Medulla oblongata (tissue), 1 donor: Measurements from ENCODE around the gene EEFSEC.

ENCODE experiments used
- DNase-seq: peaks from one replicate; pipeline ENCODE4 v3.0.0-alpha.2; 2015; ENCODE audit errors: extremely low spot score

The EEFSEC gene

GRCh38 chr3:128271536-128272332 lies 118.5 kb downstream of the EEFSEC start:
- no peak for DNase-seq

GRCh38 chr3:128273109-128273840 lies 120.0 kb downstream of the EEFSEC start:
- DNase-seq = peak; percentile 23

GRCh38 chr3:128273841-128274573 lies 120.7 kb downstream of the EEFSEC start:
- no peak for DNase-seq

GRCh38 chr3:128274837-128275236 lies 121.6 kb downstream of the EEFSEC start:
- DNase-seq = no peak

DNA sequence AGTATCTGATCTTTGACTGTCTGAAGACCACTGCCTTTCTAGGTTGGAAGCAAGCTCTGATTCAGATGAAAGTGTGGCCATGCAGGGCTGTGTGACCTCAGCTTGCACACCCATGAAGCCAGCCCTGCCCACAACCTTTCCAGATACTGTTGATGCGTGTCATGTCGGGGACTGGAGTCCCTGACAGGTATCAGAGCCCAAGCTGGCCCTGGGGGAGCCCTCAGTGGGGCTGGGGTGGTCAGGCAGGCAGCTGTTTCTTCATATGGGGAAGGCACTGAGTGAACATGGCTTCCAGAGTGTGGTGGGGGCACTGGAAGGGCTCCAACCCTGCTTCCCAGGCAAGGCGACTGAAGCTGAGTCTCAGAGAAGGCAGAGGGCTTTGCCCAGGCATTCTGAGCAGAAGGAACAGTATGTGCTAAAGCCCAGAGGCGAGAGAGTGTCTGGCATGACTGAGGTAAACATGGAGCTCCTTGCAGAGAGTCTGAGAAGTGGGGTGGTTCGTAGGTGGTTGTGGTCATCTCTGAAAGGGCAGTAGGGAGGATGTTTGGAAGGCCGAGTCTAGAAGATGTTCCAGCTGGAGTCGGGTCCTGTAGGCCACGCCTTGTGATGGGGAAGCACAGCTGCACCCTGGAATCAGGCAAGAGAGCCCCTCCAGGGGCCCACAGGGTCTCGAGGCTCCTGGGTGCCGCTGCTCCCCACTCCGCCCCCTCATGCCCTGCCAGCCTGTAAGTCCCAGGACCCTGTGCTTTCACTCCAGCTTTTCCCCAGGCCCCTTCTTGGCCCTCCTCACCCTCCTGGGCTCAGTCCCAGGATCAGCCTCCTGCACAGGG lies 122.2 kb downstream of the EEFSEC start:
- no peak for DNase-seq

DNA sequence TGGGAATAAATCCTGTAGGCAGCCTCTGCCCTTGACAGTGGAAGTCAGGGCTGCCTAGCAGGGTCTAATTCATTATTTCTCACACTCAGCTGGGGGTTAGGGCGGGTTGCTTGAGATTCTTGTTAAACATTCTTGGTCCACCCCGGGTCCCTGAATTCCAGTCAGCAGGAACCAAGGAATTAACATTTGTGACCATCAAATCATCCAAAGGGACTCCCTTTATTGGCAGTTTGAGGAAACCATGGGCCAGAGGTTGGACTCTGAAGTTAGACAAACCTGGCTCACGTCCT lies 122.8 kb downstream of the EEFSEC start:
- no peak for DNase-seq

- DNase-seq = no peak
These were observed 123.4 kb downstream of the EEFSEC start for GRCh38 chr3:128276577-128277183.

DNA sequence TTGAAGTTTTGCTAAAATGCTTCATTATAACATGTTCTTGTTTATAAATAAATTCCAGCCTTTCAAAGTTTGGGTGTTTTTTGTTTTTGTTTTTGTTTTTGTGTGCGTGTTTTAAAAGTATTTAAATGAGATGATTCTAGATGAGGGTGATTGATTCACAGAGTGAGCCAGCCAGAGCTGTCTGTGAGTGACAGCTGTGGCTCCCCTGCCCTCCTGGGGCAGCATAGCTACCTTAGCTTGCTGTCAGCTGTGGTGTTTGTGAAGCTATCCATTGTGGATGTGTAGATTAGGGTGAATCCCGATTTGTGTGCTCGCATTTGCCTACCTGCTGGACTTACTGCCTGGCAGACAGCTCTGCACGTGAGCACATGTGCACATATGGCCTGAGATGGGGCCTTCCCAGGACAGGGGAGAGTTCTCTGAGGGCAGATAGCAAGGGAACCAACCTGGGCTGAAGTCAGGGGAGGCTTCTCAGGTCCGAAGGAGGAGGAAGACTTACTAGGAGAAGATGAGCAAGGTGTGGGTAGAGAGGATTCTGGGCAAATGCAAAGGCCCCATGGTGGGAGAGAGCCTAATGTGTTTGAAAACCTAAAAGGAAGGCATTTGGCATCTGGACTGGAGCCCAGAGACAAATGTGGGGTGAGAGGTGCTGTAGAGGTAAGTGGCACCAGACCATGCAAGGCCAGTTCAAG lies 124.2 kb downstream of the EEFSEC start:
- DNase-seq = no peak

- no peak for DNase-seq
These were observed 124.8 kb downstream of the EEFSEC start for GRCh38 chr3:128278130-128278529.

DNA sequence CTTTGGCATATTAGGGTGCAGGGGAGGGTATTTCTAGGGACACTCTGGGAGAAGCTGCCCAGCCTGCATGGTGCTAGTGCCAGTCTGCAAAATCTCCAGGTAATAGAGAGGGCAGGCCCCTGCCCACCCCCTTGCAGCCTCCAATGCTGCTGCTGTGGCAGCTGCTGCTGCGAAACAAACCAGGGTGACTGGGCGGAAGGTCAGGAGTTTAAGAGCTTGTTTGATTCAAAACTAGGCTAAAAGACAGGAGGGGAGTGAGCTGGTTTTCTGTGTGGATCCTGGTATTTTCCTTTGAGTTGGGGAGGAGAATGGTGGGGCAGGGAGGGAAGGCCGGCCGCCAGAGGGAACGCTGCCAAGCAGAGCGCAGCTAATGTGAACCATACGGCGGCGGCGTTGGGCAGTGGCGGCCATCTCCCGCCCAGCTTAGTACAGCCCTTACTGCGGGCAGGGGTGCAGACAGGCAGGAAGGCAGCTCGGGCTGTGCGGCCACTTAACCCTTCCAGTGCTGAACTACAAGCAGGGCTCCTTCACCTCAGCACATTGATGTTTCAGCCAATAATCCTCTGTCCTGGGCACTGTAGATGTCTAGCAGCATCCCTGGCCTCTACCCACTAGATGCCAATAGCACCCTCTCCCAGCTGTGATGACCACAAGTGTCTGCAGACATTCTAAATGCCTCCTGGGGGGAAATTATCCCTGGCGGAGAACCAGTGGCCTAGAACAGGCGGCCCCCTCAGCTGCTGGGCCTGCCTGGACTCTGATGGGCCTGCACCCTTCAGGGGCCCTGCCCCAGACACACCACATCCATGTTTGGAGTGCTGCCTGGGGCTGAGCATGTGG lies 125.7 kb downstream of the EEFSEC start:
- DNase-seq = peak; percentile 31

GRCh38 chr3:128279601-128279880 lies 126.3 kb downstream of the EEFSEC start:
- DNase-seq = no peak

- DNase-seq = no peak
These were observed 127.3 kb downstream of the EEFSEC start for GRCh38 chr3:128280481-128281052.

- DNase-seq = no peak
These were observed 127.8 kb downstream of the EEFSEC start for GRCh38 chr3:128281056-128281455.

DNA sequence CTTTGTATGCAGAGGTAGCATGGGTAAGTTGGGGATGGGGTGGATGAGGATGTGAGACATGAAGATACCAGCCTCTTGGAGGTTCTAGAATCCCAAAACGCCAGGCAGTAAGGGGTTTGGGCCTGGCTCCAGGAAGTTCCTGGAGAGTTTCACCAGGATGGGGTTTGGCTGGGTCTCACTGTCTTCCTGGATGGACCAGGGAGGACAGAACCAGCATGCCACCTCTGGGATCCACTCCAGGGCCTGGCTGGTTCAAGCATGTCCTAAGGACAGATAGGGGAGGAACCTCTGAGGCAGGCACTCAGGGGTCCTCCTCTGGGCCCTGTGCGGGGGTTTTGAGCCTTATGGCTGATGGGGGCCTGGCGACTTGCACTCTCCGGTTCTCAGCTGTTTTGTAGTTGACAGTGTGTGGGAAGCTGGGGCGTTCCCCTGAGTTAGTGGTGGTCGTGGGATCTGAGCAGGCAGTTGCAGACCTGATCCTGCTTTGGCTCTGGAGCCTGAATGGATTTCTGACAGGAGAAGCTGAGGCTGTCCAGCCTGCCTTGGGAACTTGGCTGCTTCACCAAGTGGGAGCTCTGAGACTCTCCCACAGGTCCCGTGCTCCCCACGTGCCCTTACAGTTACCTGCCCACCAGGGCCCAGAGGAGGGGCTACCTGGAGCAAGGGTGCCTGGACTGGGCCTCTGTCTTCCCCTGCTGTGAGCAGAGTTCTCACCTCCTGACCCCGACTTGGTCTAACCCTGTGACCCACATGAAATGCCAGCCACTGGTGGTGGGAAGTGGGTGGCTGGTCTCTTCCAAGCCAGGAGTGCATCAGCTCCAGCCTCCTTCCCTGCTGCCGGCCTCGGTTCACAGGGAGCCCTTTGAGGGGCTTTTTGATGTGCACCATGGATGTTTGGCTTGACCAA lies 128.4 kb downstream of the EEFSEC start:
- DNase-seq = no peak

- DNase-seq = peak; percentile 56
These were observed 129.3 kb downstream of the EEFSEC start for GRCh38 chr3:128282380-128283196.

DNA sequence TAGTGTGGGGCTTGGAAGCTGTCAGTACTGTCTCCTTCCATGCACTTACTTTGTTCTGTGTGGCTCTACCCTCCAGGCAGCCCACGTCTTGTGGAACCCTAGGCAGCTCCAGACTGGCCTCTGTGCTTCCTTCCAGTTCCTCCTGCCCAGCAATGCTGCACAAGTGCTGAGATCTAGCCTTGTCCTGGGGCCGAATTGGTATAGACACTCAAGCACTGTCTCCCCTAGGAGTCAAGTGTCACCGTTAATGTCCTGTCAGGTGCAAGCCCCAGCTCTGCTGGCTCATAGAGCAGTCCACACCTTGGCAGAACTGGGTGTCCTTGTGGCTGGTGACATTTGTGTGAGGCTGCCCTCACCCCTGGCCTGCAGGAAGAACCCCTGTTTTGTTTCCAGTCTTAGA lies 130.1 kb downstream of the EEFSEC start:
- DNase-seq = no peak

DNA sequence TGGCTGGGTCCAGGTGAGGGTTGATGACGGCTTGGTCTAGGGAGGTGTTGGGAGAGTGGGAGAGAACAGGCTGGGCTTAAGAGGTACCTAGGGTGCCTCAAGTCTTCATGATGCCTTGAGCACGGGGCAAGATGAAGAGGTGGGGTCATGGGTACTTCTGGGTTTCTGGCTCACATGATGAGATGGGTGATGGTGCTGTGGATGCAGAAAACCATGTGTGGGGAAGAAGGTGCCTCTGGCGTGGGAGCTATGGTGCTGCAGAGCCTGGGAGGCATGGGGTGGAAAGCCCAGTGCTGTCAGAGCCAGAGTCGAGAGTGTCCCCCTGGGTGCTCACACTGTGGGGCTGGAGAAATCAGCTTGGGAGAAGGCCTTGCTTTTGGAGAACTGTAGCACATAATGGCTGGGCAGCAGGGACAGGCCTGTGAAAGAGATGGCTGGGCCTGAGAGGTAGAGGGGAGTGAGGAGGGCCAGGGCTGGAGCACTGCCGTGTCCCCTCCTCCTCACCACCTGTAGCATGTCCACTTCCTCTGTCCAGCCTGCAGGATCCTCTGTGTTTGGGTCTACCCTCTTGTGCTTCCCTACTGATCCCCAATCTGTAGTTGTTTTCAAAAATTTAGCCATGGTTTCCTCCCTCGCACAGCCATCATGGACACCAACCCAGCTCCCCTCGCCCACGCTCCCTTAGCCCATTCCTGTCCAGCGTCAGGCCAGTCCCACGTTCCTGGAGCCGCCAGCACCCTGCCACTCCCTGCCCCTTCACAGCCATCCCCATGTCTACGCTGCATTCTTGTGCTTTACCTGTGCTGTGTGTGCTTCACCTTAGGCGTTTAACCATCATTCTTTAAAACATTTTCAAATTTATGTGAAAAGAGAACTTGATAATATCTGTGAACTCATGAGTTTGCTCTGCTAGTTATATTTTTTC lies 132.0 kb downstream of the EEFSEC start:
- no peak for DNase-seq
